ENCODE results near the gene GABRB2.

Gene GABRB2

DNA sequence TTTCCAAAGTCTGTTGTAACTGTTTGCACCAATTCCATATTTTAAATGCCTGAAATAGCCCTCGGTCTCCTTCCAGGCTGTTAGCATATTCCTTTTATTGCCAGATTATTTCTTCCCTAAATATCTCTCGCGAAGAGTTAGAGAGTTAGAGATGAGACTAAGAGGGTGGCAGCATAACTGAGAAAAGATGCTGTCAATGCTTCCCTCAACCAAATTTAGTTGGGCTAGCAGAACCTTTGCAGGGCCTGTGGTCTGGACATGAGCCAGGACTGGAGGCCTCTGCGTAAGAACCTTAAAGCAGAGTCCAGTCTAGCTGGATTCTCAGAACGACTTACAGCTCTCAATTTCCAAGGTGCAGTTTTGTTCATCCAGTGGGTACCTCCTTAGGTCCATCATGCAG, 135.9 kb downstream of the GABRB2 start:
- no peaks in the 10 kb centered on the region for H3K4me1 ChIP-seq (ENCODE audit: control extremely low read depth in 1 of 4, control insufficient read depth in 4 of 4, insufficient read depth in 4 of 4, low read length in 3 of 4)
- 100% methylated on average over 3 of the region's 5 CpGs for WGBS (ENCODE audit: insufficient coverage)
- no peak overlapping the region for H3K27ac ChIP-seq (ENCODE audit: insufficient read depth in 1 of 2, low read depth in 1 of 2, low read length in 2 of 2, poor library complexity in 1 of 2, severe bottlenecking in 2 of 2)
- no peak overlapping the region for H3K4me3 ChIP-seq (ENCODE audit: control insufficient read depth in 1 of 7, extremely low read depth in 1 of 7, insufficient read depth in 4 of 7, low read depth in 2 of 7, low read length in 6 of 7)
- no peaks in the 10 kb centered on the region for H3K36me3 ChIP-seq (ENCODE audit: control insufficient read depth in 4 of 4, insufficient read depth in 4 of 4, low read length in 3 of 4)
- no peaks in the 10 kb centered on the region for H3K9me3 ChIP-seq (ENCODE audit: control extremely low read depth in 1 of 5, control insufficient read depth in 4 of 5, insufficient read depth in 2 of 5, low read depth in 1 of 5, low read length in 4 of 5)
- ChIA-PET POLR2A (no interaction called here), CTCF (no interaction called here)
- H3K27me3 ChIP-seq (replicated peaks in 2 of 5; ENCODE audit: control insufficient read depth in 4 of 5, insufficient read depth in 5 of 5, low read length in 4 of 5), result no peaks in the 10 kb centered on the region
- DNase-seq, result no peak

DNA sequence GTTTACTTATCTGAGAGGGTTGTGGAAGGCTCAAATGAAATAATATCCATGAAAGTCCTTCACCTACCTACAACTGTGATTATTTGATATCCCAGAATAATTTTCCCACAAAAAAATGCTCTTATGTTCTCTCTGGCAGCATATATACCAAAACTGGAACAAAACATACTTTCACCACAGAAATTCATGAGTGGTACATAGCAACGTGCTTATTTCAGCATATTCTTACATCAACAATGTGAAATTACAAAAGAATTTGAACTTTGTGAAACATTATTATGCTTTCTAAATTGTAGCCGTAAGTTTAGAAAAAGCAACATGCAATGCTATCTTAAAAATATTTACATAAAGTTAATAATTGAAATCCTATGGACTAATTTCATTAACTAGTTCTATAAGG, 137.1 kb downstream of the GABRB2 start:
- CTCF ChIA-PET, result no interaction called here
- Histone ChIP-seq H3K4me1 (ENCODE audit: control extremely low read depth in 1 of 4, control insufficient read depth in 4 of 4, insufficient read depth in 4 of 4, low read length in 3 of 4) (no peaks in the 10 kb centered on the region), H3K27ac (ENCODE audit: insufficient read depth in 1 of 2, low read depth in 1 of 2, low read length in 2 of 2, poor library complexity in 1 of 2, severe bottlenecking in 2 of 2) (no peak overlapping the region), H3K9me3 (ENCODE audit: control extremely low read depth in 1 of 5, control insufficient read depth in 4 of 5, insufficient read depth in 2 of 5, low read depth in 1 of 5, low read length in 4 of 5) (no peaks in the 10 kb centered on the region), H3K36me3 (ENCODE audit: control insufficient read depth in 4 of 4, insufficient read depth in 4 of 4, low read length in 3 of 4) (no peaks in the 10 kb centered on the region), H3K27me3 (replicated peaks in 2 of 5; ENCODE audit: control insufficient read depth in 4 of 5, insufficient read depth in 5 of 5, low read length in 4 of 5) (no peaks in the 10 kb centered on the region), H3K4me3 (ENCODE audit: control insufficient read depth in 1 of 7, extremely low read depth in 1 of 7, insufficient read depth in 4 of 7, low read depth in 2 of 7, low read length in 6 of 7) (no peak overlapping the region)
- WGBS (ENCODE audit: insufficient coverage), result no CpG with 5 or more reads among the region's 2 CpGs
- POLR2A ChIA-PET, result no interaction called here
- DNase-seq, result no peak

DNA sequence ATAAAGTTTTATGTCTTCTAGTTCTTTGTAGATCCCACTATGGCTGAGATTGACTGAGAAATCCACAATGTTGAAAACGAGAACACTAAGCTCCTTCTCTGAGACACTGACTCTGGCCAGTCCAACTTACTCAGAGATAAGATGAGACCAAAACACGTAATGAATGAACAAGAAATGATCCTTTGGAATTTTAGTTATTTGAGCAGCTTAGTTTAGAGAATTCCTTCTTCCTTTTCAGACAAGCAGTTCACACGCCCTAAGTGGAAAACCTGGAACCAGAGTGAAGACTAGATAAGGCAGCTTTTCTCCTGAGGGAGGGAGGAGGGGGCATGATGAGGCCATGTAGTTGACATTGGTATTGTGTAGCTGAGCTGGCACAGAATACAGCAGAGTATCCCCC, 139.6 kb downstream of the GABRB2 start:
- H3K9me3 ChIP-seq (ENCODE audit: control extremely low read depth in 1 of 5, control insufficient read depth in 4 of 5, insufficient read depth in 2 of 5, low read depth in 1 of 5, low read length in 4 of 5), result no peaks in the 10 kb centered on the region
- H3K27me3 ChIP-seq (replicated peaks in 2 of 5; ENCODE audit: control insufficient read depth in 4 of 5, insufficient read depth in 5 of 5, low read length in 4 of 5), result no peaks in the 10 kb centered on the region
- no peak overlapping the region for H3K4me3 ChIP-seq (ENCODE audit: control insufficient read depth in 1 of 7, extremely low read depth in 1 of 7, insufficient read depth in 4 of 7, low read depth in 2 of 7, low read length in 6 of 7)
- ChIA-PET CTCF (interaction anchor here (0.7 kb wide), 1 partner anchor 10 kb away, joined by 3 read pairs; no protein-coding TSS in a partner anchor), POLR2A (no interaction called here)
- no peak for DNase-seq
- H3K36me3 ChIP-seq (ENCODE audit: control insufficient read depth in 4 of 4, insufficient read depth in 4 of 4, low read length in 3 of 4), result no peaks in the 10 kb centered on the region
- no peaks in the 10 kb centered on the region for H3K4me1 ChIP-seq (ENCODE audit: control extremely low read depth in 1 of 4, control insufficient read depth in 4 of 4, insufficient read depth in 4 of 4, low read length in 3 of 4)
- no peak overlapping the region for H3K27ac ChIP-seq (ENCODE audit: insufficient read depth in 1 of 2, low read depth in 1 of 2, low read length in 2 of 2, poor library complexity in 1 of 2, severe bottlenecking in 2 of 2)
- WGBS (ENCODE audit: insufficient coverage), result 40% methylated on average over 1 of the region's 3 CpGs

DNA sequence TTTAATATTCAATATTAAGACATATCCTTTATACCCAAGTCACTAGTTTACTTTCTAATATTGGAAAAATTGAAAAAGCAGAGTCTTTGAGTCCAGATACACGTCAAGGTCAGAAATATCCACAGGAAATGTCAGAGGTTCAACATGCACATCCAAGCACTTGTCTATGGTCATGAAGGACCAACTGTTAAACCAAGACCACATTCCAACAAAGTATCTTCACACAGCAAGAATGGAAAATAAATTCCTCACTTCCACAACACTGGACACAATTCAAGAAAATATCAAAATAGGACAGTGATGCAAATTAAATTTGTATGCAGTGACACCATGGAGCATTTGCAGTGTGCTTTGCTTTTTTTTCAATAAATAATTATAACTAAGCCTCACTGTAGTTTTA, 142.5 kb downstream of the GABRB2 start:
- Histone ChIP-seq H3K9me3 (ENCODE audit: control extremely low read depth in 1 of 5, control insufficient read depth in 4 of 5, insufficient read depth in 2 of 5, low read depth in 1 of 5, low read length in 4 of 5) (no peaks in the 10 kb centered on the region), H3K4me3 (ENCODE audit: control insufficient read depth in 1 of 7, extremely low read depth in 1 of 7, insufficient read depth in 4 of 7, low read depth in 2 of 7, low read length in 6 of 7) (no peak overlapping the region), H3K4me1 (ENCODE audit: control extremely low read depth in 1 of 4, control insufficient read depth in 4 of 4, insufficient read depth in 4 of 4, low read length in 3 of 4) (no peaks in the 10 kb centered on the region), H3K27ac (ENCODE audit: insufficient read depth in 1 of 2, low read depth in 1 of 2, low read length in 2 of 2, poor library complexity in 1 of 2, severe bottlenecking in 2 of 2) (no peak overlapping the region), H3K27me3 (replicated peaks in 2 of 5; ENCODE audit: control insufficient read depth in 4 of 5, insufficient read depth in 5 of 5, low read length in 4 of 5) (no peaks in the 10 kb centered on the region), H3K36me3 (ENCODE audit: control insufficient read depth in 4 of 4, insufficient read depth in 4 of 4, low read length in 3 of 4) (no peaks in the 10 kb centered on the region)
- DNase-seq, result no peak
- WGBS (ENCODE audit: insufficient coverage), result no CpG with 5 or more reads among the region's 1 CpG
- CTCF ChIA-PET, result no interaction called here
- POLR2A ChIA-PET, result no interaction called here

DNA sequence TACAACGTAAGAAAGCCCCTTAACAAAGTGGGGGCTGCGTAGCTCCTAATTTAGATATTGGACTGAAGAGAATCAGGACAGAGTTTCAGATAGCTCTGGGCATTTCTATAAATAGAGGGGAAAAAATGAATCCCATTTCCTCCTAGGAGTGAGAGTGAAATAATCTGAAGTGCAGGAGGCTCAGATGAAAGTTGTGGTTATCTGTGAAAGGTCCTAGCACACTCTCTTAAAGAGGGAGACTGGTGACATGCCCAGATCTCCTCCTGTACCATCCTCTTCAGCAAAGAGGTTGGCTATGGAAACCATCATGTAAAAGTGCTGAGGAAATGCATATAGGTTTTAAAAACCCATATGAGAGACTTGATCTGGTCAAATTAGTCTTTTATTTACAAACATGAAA, 143.4 kb downstream of the GABRB2 start:
- no CpG with 5 or more reads among the region's 2 CpGs for WGBS (ENCODE audit: insufficient coverage)
- Histone ChIP-seq H3K4me3 (ENCODE audit: control insufficient read depth in 1 of 7, extremely low read depth in 1 of 7, insufficient read depth in 4 of 7, low read depth in 2 of 7, low read length in 6 of 7) (no peak overlapping the region), H3K36me3 (ENCODE audit: control insufficient read depth in 4 of 4, insufficient read depth in 4 of 4, low read length in 3 of 4) (no peaks in the 10 kb centered on the region), H3K9me3 (ENCODE audit: control extremely low read depth in 1 of 5, control insufficient read depth in 4 of 5, insufficient read depth in 2 of 5, low read depth in 1 of 5, low read length in 4 of 5) (no peaks in the 10 kb centered on the region), H3K27ac (ENCODE audit: insufficient read depth in 1 of 2, low read depth in 1 of 2, low read length in 2 of 2, poor library complexity in 1 of 2, severe bottlenecking in 2 of 2) (no peak overlapping the region), H3K4me1 (ENCODE audit: control extremely low read depth in 1 of 4, control insufficient read depth in 4 of 4, insufficient read depth in 4 of 4, low read length in 3 of 4) (no peaks in the 10 kb centered on the region), H3K27me3 (replicated peaks in 2 of 5; ENCODE audit: control insufficient read depth in 4 of 5, insufficient read depth in 5 of 5, low read length in 4 of 5) (no peaks in the 10 kb centered on the region)
- CTCF ChIA-PET, result no interaction called here
- DNase-seq, result no peak
- POLR2A ChIA-PET, result no interaction called here

DNA sequence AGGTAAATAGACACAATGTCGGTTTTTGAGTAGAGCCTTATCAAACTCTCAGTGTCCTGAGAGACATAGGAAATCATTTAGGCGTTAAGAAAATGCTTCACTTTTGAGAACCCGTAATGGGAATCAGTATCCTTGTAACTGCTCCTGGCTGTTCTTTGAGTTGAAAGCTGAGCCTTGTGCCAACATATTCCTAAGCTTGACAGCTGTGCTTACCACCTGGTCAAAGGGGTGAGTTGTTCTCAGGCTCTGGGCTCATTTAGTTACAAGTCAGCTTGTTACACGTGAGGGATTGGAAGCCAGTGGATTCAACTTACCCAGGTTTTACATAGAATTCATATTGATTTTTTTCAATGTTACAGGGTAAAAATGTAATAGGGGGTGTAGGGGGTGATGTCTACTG, 145.9 kb downstream of the GABRB2 start:
- Histone ChIP-seq H3K9me3 (ENCODE audit: control extremely low read depth in 1 of 5, control insufficient read depth in 4 of 5, insufficient read depth in 2 of 5, low read depth in 1 of 5, low read length in 4 of 5) (no peaks in the 10 kb centered on the region), H3K4me3 (ENCODE audit: control insufficient read depth in 1 of 7, extremely low read depth in 1 of 7, insufficient read depth in 4 of 7, low read depth in 2 of 7, low read length in 6 of 7) (no peak overlapping the region), H3K27ac (ENCODE audit: insufficient read depth in 1 of 2, low read depth in 1 of 2, low read length in 2 of 2, poor library complexity in 1 of 2, severe bottlenecking in 2 of 2) (no peak overlapping the region), H3K27me3 (replicated peaks in 2 of 5; ENCODE audit: control insufficient read depth in 4 of 5, insufficient read depth in 5 of 5, low read length in 4 of 5) (no peaks in the 10 kb centered on the region), H3K4me1 (ENCODE audit: control extremely low read depth in 1 of 4, control insufficient read depth in 4 of 4, insufficient read depth in 4 of 4, low read length in 3 of 4) (no peaks in the 10 kb centered on the region), H3K36me3 (ENCODE audit: control insufficient read depth in 4 of 4, insufficient read depth in 4 of 4, low read length in 3 of 4) (no peaks in the 10 kb centered on the region)
- CTCF ChIA-PET, result no interaction called here
- no peak for DNase-seq
- POLR2A ChIA-PET, result no interaction called here
- WGBS (ENCODE audit: insufficient coverage), result 100% methylated on average over 3 of the region's 4 CpGs

DNA sequence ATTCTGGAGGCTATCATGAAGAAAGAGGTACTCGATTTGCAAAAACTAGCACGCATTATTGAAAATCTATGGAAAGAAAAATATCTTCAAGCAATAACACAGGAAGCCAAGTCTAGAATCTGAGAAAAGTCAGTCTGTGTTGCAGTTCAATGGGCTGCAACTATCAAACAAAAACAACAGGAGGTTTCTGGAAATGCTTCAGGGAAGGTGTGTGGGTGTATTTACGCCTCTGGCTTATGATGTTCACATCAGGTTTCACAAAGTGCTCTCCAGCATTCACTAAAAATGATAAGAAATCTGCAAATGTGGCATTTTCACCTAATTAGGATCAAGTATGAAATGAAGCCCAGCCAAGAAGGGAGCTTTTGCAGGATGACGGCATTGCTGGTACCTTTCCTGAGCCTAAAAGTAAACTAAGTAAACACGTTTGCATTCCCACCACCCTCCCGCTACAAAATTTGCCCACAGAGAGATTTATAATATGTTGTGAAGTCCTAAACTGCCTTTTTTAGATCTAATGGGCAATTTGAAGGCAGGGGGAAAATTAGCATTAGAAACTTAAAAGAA, 146.4 kb downstream of the GABRB2 start:
- H3K27ac ChIP-seq (ENCODE audit: insufficient read depth in 1 of 2, low read depth in 1 of 2, low read length in 2 of 2, poor library complexity in 1 of 2, severe bottlenecking in 2 of 2), result no peak overlapping the region
- H3K4me1 ChIP-seq (ENCODE audit: control extremely low read depth in 1 of 4, control insufficient read depth in 4 of 4, insufficient read depth in 4 of 4, low read length in 3 of 4), result no peaks in the 10 kb centered on the region
- no peaks in the 10 kb centered on the region for H3K9me3 ChIP-seq (ENCODE audit: control extremely low read depth in 1 of 5, control insufficient read depth in 4 of 5, insufficient read depth in 2 of 5, low read depth in 1 of 5, low read length in 4 of 5)
- POLR2A ChIA-PET, result no interaction called here
- DNase-seq, result no peak
- no peak overlapping the region for H3K4me3 ChIP-seq (ENCODE audit: control insufficient read depth in 1 of 7, extremely low read depth in 1 of 7, insufficient read depth in 4 of 7, low read depth in 2 of 7, low read length in 6 of 7)
- no peaks in the 10 kb centered on the region for H3K36me3 ChIP-seq (ENCODE audit: control insufficient read depth in 4 of 4, insufficient read depth in 4 of 4, low read length in 3 of 4)
- CTCF ChIA-PET, result no interaction called here
- H3K27me3 ChIP-seq (replicated peaks in 2 of 5; ENCODE audit: control insufficient read depth in 4 of 5, insufficient read depth in 5 of 5, low read length in 4 of 5), result no peaks in the 10 kb centered on the region
- WGBS (ENCODE audit: insufficient coverage), result 92% methylated on average over 2 of the region's 6 CpGs

Measured in common myeloid progenitor, CD34-positive (primary cell).